ENCODE data around the gene TSSK2.
"Not testable (repeated sequence)": the region's sequence is repeated elsewhere in the genome, so short reads cannot be mapped to it uniquely, and the experiment has no call there.

TSSK2 gene

GRCh38 chr22:19143212-19143611, 12.1 kb downstream of the TSSK2 start:
- no peak for DNase-seq (ENCODE audit: low read depth in 2 of 2)

DNA sequence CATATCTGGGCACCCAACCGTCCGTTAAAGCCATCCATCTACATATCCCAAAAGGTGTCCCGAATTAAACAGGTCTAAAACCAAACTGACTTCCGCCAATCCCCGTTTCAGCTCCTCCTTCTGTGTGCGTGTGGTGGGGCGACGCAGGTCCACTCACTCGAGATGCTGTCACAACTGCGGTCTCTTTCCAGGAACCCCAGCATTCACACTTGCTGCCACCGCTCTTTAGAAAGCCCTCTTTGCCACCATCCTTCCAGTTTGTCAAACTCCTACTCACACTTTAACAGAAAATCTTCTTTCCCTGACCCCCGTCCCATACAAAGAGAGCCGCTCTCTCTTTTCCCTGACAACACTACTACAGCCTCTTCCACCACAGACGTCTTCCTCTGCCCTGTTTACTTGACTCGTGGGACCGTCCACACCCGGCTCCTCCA, 12.9 kb downstream of the TSSK2 start:
- no peak for DNase-seq (ENCODE audit: low read depth in 2 of 2)

GRCh38 chr22:19146215-19146968, 15.3 kb downstream of the TSSK2 start:
- DNase-seq (ENCODE audit: low read depth in 2 of 2): no peak

- no peak for DNase-seq (ENCODE audit: low read depth in 2 of 2)
These were observed 16.2 kb downstream of the TSSK2 start for GRCh38 chr22:19147195-19147780.

DNA sequence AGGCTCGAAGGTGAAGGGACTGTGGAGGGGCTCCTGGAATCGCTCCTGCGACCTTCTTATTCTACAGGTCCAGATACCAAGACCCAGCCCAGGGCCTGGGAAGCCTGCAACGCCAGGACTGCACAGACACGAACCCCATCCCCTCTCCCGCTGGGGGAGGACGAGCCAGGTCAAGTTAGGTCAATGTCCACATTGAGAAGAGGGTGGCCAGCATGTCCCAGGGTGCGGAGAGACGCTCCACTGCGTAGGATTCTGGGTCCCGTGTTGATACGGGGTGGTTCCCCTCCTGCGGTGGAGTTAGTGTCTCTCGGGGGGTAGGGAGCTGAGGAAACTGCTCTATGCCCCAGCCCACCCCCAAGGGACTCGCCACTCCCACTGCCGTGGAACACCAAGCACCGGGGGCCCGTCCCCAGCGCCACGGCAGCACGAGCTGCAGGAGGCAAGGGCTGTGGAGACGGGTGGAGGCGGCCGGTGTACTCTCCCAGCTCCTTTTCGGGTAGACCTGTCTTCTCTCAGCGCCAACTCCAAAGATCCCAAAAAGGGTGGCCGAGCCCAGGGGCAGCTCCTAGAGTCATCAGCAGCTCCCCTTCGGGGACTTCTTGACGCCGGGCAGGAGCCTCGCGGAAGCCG, 17.4 kb downstream of the TSSK2 start:
- no peak for DNase-seq (ENCODE audit: low read depth in 2 of 2)

GRCh38 chr22:19149047-19149883, 18.2 kb downstream of the TSSK2 start:
- DNase-seq (ENCODE audit: low read depth in 2 of 2): no peak

DNA sequence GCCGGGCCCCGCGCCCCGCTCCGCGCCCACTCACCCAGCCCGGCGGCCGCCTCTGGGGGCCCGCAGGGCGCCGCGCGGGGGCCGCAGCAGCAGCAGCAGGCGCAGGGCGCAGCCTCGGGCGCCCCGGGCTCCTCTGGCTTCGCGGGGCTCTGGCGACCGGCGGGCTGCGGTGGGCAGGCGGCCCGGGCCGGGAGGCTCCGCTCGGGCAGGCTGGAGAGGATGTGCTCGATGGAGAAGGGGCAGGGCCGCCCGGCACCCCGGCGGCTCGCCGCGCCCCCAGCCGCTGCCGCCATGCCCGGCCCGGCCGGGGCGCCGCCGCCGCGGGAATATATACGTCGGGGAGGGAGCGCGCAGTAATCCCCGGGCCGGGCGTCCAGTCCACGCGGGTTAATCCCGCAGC, 18.9 kb downstream of the TSSK2 start, which contains the start of gene GSC2:
GSC2 (minus strand) TSS at position 302 of the 400 bp plus-strand sequence; CDS start at position 293, 9 bp downstream.
- DNase-seq (ENCODE audit: low read depth in 2 of 2): no peak

DNA sequence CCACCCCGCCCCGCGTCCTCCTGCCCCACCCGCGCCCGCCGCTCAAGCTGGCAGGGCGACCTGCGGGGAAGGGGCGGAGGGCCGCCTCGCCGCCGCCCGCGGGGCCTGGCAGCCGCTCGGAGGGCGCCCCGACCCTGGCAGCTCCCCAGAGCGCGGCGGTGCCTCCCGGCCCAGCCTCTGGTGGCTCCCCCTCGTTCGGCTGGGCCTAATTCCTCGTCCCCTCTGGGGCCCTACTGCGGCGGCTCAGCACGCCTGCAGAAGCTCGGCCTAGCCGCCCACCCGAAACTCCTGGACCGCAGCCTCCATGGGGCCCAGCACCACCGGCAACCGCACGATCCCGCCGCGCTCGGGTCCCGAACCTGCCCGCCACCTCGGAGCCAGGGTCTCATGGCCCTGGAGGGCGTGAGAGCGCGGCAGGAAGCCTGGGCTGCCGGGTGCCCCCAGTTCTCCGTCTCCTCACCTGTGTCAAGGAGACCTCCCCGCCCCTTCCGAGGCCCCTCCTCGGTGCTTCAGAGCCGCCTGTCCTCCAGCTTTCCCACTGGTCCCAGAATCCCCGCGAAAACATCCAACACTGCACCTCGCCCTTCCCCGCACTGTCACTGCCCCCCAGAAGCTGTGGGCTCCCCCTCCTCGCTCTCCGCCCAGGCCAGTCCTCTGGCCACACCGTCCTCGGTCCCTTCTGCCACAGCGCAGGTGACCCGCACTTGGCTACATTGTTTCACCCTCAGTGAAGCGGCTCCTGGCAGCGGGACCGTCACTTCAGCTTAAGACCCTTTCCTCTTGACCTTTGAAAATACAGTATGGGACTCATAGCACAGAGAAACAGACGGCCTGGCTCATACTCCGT, 19.6 kb downstream of the TSSK2 start:
- DNase-seq (ENCODE audit: low read depth in 2 of 2): no peak

- no peak for DNase-seq (ENCODE audit: low read depth in 2 of 2)
These were observed 20.5 kb downstream of the TSSK2 start for GRCh38 chr22:19151329-19152191.

DNA sequence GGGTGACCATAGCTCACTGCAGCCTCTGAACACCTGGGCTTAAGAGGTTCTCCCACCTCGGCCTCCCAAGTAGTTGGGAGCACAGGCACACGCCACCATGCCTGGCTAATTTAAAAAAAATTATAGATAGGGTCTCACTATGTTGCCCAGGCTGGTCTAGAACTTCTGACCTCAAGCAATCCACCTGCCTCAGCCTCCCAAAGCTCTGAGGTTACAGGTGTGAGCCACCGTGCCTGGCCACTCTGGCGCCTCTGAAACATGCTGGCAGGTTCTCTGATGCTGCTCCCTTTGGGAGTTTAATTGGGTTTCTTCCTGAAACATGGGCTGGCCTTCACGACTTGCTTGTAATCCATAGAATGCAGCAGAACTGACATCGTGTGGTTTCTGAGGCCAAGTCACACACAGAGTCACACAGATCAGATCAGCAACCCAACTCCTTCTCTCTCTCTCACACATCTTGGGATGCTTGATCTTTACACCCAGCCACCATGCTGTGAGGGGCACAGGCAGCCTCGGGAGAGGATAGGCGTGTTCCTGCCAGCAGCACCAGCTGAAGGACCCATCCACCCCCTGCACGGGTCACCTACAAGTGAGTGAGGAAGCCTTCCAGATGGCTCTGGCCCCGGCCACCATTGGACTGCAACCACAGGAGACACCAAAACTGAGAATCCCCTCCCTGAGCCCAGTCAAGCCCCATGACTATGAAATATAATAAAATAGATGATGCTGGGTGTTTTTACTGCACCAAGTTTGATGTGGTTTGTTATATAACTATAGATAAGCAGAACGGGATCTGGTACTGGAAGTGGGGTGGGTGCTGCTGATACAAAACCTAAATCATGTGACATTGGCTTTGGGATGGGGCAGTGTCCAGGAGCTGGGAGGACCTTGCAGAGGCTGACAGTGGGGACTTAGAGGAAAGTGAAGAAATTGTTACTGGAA, 22.1 kb downstream of the TSSK2 start:
- no peak for DNase-seq (ENCODE audit: low read depth in 2 of 2)

GRCh38 chr22:19156109-19156508, 25.0 kb downstream of the TSSK2 start:
- DNase-seq (ENCODE audit: low read depth in 2 of 2): not testable (repeated sequence)

GRCh38 chr22:19158649-19159048, 27.5 kb downstream of the TSSK2 start:
- DNase-seq (ENCODE audit: low read depth in 2 of 2): not testable (repeated sequence)

- DNase-seq (ENCODE audit: low read depth in 2 of 2): no peak
These were observed 33.3 kb downstream of the TSSK2 start for GRCh38 chr22:19164425-19164824.

DNA sequence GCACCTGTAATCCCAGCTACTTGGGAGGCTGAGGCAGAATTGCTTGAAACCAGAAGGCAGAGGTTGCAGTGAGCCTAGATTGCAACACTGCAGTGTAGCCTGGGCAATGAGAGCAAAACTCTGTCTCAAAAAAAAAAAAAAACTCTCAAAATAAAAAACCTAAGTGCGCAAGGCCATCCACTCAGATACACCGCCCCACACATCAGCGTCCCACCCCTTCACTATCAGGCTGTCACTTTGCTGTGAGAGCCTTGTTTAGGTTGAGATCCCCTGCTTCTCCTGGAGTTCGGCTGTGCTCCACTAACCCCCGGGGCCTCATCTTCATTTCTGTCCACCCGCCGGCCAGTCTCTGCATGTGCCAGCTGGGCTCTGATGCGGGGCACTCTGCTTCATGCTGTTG, 35.3 kb downstream of the TSSK2 start:
- DNase-seq (ENCODE audit: low read depth in 2 of 2): no peak

DNA sequence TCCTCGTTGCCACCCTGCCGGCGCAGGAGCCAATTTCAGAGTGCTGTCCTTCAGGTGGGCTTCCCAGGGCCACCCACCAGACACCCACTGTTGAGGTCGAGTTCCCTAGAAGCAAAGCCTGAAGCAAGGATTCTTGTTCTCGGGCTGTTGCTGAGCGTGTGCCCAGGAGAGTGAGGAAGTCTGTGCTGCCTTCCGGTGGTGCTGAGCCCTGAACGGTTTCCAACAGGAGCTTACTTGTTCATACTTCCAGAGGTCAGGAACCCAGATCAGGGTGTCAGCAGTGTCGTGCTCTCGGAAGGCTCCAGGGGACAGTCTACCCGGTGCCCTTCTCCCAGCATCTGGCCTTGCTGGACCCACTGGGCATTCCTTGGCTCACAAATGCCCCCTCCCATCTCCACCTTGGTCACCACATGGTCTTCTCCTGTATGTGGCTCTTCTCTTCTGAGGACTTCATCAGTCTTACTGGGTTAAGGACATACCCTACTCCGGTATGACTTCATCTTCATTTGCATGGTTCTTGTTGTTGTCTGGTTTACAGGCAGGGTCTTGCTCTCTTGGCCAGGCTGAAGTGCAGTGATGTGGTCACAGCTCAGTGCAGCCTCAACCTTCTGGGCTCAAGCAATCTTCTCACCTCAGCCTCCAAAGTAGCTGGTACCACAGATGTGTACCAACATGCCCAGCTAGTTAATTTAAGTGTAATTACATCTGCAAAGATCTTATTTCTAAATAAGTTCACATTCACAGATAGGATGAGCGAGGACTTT, 36.2 kb downstream of the TSSK2 start:
- DNase-seq (ENCODE audit: low read depth in 2 of 2): no peak

DNA sequence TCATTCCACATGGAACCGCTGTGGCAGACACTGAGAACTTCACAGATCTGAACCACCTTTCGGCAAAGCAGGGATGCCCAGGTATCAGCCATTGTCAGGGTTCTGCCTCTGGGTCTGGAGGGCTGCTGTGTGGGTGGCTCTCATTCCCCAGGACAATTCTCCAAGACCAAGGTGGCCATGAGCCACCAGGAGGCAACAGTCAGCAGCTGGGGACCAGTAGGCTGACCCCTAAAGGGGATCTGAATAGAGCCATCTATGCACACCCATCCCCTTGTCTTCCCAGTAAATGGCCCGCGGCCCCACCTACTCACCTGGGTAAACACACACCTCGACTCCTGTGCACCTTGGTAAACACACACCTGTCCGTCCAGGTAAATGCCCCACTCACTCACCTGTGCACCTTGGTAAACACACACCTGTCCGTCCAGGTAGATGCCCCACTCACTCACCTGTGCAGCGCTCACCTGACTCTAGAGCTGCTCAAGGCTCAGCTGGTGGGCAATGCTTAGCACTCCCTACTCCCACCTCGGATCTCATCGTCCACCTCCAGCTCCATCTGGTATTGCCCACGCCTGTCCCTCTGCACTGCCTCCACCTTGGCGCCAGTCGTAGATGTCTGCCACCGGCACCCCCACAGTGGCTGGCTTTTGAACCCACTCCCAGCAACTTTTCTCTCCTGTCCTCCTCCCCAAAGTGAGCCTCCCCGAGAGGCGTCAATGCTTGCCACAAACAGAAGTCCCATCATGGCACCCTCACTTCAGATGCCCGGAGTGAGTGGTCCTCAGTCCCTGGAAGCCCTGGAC, 37.2 kb downstream of the TSSK2 start:
- DNase-seq (ENCODE audit: low read depth in 2 of 2): no peak

Measured in stimulated activated CD4-positive, alpha-beta T cell treated with anti-CD3 and anti-CD28 coated beads, Interleukin-1b, Interleukin-23, amount 100 ng/mL, for 1 hour (primary cell).